IPS DF 6.9 (cell line): Measurements from ENCODE around the gene ALG8.
"Not testable (repeated sequence)": the region's sequence is repeated elsewhere in the genome, so short reads cannot be mapped to it uniquely, and the experiment has no call there.

ENCODE experiments used
- DNase-seq: peaks from one replicate; pipeline ENCODE4 v3.0.0-alpha.2; 2013; ENCODE audit warnings: low read depth, low spot score
- H3K27ac ChIP-seq: one replicate; pipeline ENCODE4 v1.5.1; 2013; ENCODE audit warnings: low read length, control low read depth
- H3K27me3 ChIP-seq: 2 replicates; pipeline ENCODE4 v1.6.1; 2013; ENCODE audit warnings: mild to moderate bottlenecking, low read length; ENCODE audit not compliant: control insufficient read depth, insufficient read depth
- H3K36me3 ChIP-seq: 2 replicates; pipeline ENCODE4 v1.6.1; 2013; ENCODE audit warnings: low read length; ENCODE audit not compliant: control insufficient read depth, insufficient read depth
- H3K4me1 ChIP-seq: 2 replicates; pipeline ENCODE4 v1.6.1; 2013; ENCODE audit warnings: low read length; ENCODE audit not compliant: control insufficient read depth, insufficient read depth
- H3K4me3 ChIP-seq: 2 replicates; pipeline ENCODE4 v1.5.1; 2013; ENCODE audit warnings: mild to moderate bottlenecking, low read length
- H3K9me3 ChIP-seq: 2 replicates; pipeline ENCODE4 v1.6.1; 2013; ENCODE audit warnings: low read length, inconsistent platforms; ENCODE audit not compliant: control insufficient read depth, insufficient read depth
- WGBS: extraction: QIAGEN DNeasy Blood & Tissue Kit; methylation state at CpG from one replicate; pipeline ENCODE4 v1.1.7; 2013; ENCODE audit warnings: mixed read lengths, missing lambda C conversion rate; ENCODE audit not compliant: insufficient read length, insufficient coverage; 5-methylcytosine and 5-hydroxymethylcytosine counted together

The ALG8 gene

DNA sequence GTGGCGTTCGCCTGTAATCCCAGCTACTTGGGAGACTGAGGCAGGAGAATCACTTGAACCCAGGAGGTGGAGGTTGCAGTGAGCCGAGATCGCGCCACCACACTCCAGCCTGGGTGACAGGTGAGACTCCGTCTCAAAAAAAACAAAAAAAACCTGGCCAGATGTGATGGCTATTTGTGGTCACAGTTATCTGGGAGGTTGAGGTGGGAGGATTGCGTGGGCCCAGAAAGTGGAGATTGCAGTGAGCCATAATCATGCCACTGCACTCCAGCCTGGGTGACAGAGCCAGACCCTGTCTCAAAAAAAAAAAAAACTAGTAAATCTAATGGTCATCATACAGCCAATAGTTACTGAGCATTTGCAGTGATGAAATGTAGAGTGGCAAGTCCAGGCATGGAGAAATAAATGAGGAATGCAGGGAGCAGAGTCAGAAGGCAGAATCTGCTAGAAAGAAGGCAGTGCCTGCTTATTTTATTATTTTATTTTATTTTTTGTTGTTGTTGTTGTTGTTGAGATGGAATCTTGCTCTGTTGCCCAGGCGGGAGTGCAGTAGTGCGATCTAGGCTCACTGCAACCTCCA lies 79.6 kb downstream of the ALG8 start:
- not testable (repeated sequence) for H3K27ac ChIP-seq, H3K27me3 ChIP-seq, H3K4me1 ChIP-seq, H3K36me3 ChIP-seq, DNase-seq, H3K9me3 ChIP-seq, H3K4me3 ChIP-seq
- no CpG with 5 or more reads among the region's 9 CpGs for WGBS

DNA sequence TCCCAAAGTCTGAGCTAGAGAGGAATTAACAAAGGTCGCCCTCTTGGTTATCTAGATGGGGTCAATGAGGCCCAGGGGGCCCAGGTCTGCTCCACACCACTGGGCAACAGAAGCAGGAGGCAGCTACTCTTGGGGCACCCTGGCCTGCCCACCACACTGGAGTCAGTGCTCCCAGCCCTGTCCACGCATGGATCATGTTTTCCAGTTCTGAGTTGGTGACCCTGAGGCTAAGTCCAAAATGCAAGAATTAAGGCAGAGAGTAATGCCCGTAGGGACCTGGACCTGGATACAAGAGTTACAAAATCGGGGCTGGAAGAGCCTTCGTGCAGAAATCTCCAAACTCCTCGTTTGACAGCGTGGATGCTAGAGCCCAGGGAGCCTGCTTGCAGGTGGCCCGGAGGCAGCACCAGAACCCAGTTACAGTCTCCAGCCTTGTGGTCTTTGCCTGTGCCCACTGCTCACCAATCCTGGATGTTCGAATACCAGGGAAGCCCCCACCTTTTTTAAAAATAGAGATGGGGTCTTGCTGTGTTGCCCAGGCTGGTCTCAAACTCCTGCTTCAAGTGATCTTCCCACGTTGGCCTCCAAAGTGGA lies 81.9 kb downstream of the ALG8 start:
- no peak for DNase-seq
- Histone ChIP-seq H3K9me3 (no peaks in the 10 kb centered on the region), H3K4me3 (no peak overlapping the region), H3K4me1 (no peaks in the 10 kb centered on the region), H3K27ac (no peak overlapping the region), H3K27me3 (no peaks in the 10 kb centered on the region; the same call in 1 of the 2 replicates), H3K36me3 (no peaks in the 10 kb centered on the region)
- no CpG with 5 or more reads among the region's 10 CpGs for WGBS

DNA sequence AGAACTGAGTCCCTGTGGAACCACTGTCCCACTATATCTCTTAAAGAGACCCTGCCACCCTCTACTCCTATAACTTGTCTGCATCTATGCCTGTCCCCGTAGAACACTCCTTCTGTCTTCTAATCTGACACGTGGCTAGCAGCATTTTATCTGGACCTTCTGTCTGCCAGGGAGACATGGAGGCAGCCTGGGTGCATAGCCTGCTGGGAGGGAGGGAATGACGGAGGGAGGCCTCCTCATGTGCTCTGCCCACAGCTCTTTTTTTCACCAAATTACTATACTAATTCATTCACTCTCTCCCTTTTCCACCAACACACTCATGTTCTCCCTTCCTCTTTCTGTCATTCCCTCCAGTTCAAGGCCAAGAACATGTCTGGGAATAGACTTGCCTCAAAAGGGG lies 83.3 kb downstream of the ALG8 start:
- Histone ChIP-seq H3K36me3 (no peaks in the 10 kb centered on the region), H3K4me3 (no peak overlapping the region), H3K4me1 (no peaks in the 10 kb centered on the region), H3K9me3 (no peaks in the 10 kb centered on the region), H3K27me3 (no peaks in the 10 kb centered on the region; the same call in 1 of the 2 replicates), H3K27ac (no peak overlapping the region)
- no peak for DNase-seq
- no CpG with 5 or more reads among the region's 3 CpGs for WGBS

DNA sequence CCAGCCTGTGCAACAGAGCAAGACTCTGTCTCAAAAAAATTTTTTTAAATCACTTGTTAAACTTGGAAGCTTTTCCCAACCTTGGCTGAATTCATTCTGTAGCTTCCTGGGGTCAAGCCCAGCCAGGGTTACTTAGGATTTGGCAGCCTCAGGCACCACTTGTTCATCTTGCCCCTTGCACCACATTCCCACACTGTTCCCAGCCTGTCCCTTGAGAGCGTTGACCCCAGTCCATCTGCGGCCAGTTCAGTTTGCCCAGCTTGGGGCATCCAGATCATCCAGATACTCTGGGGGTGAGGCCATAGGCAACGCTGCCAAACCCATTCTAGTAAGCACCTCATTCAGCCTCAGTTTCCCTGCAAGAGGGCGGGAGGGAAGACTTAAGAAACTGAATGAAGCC lies 84.5 kb downstream of the ALG8 start:
- H3K4me3 ChIP-seq: no peak overlapping the region
- no CpG with 5 or more reads among the region's 4 CpGs for WGBS

DNA sequence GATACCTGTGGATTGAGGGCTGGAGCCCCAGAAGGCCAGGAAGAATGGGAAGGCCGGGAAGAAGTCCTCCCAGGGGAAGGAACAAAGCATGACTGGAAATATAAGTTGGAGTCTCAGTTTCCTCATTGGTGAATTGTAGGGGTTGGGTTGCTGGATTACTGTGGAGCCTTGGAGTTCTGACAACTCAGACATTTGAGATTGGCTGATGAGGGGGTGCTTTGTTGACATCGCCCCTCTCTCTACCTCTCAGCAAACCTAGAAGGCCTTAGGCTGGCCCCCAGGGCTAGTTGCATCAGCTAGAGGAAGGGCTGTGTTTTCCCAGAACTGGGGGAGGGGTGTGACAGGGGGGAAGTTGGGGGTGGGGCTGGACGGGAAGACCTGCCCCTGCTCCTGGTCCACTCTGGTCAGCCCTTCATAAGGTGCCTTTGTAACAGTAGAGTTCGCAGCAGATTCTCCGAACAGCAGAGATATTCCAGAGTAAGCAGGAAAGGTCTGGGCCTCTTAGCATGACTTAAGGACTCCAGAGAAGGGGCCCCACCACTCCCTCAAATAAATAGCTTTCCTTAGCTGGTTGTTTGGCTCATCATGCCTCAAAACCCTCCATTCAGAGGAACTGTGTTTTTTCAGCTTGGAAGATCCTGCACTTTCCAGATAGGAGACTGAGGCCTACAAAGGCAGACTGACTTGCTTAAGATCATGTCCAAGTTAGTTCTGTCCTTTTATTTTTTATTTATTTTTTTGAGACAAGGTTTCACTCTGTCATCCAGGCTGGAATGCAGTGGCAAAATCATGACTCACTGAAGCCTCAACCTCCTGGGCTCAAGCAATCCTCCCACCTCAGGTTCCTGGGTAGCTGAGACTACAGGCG lies 88.2 kb downstream of the ALG8 start:
- Histone ChIP-seq H3K9me3 (no peaks in the 10 kb centered on the region), H3K4me3 (no peak overlapping the region), H3K4me1 (peaks cover 1% of the 10 kb centered on the region; the same call in 1 of the 2 replicates), H3K27me3 (no peaks in the 10 kb centered on the region; the same call in 1 of the 2 replicates), H3K36me3 (no peaks in the 10 kb centered on the region), H3K27ac (no peak overlapping the region)
- DNase-seq: no peak
- no CpG with 5 or more reads among the region's 6 CpGs for WGBS

More for the DNA sequence above, 84.5 kb downstream of the ALG8 start:
- DNase-seq: no peak
- Histone ChIP-seq H3K36me3 (no peaks in the 10 kb centered on the region), H3K27ac (no peak overlapping the region), H3K27me3 (no peaks in the 10 kb centered on the region; the same call in 1 of the 2 replicates), H3K4me1 (no peaks in the 10 kb centered on the region), H3K9me3 (no peaks in the 10 kb centered on the region)
